Neural progenitor cell (in vitro differentiated cells): ENCODE measurements around the gene CDH13. TPM values are rescaled to one million over a fixed set of nuclear protein-coding genes. Genes with fewer than 3 reads are reported as not detected.

Experiments
- DNase-seq: peaks from one replicate; pipeline ENCODE4 v3.0.0-alpha.2; 2016; ENCODE audit warnings: low spot score
- H2AFZ ChIP-seq: fragments of 200-600 bp; sonication (generic); replicated peaks from 2 replicates; pipeline ENCODE4 v1.6.1; 2016; ENCODE audit warnings: antibody characterized with exemption
- H3F3A ChIP-seq: fragments of 200-600 bp; sonication (generic); 2 replicates; pipeline ENCODE4 v1.6.1; 2016; ENCODE audit warnings: antibody characterized with exemption, low read depth
- H3K27ac ChIP-seq: fragments of 200-600 bp; sonication (generic); 2 replicates; pipeline ENCODE4 v1.5.1; 2016; ENCODE audit warnings: mild to moderate bottlenecking
- H3K27me3 ChIP-seq: fragments of 200-600 bp; sonication (generic); 2 replicates; pipeline ENCODE4 v1.6.1; 2016; ENCODE audit warnings: mild to moderate bottlenecking, moderate library complexity
- H3K36me3 ChIP-seq: fragments of 200-600 bp; sonication (generic); 2 replicates; pipeline ENCODE4 v1.5.1; 2016
- H3K4me1 ChIP-seq: fragments of 200-600 bp; sonication (generic); 2 replicates; pipeline ENCODE4 v1.6.1; 2016; ENCODE audit warnings: mixed run types
- H3K4me2 ChIP-seq: fragments of 200-600 bp; sonication (generic); 2 replicates; pipeline ENCODE4 v1.6.1; 2016
- H3K4me3 ChIP-seq: fragments of 200-600 bp; sonication (generic); 2 replicates; pipeline ENCODE4 v1.5.1; 2016
- H3K79me2 ChIP-seq: fragments of 200-600 bp; sonication (generic); 2 replicates; pipeline ENCODE4 v1.6.1; 2016; ENCODE audit warnings: low read depth
- H3K9ac ChIP-seq: fragments of 200-600 bp; sonication (generic); 2 replicates; pipeline ENCODE4 v1.6.1; 2016
- H3K9me3 ChIP-seq: fragments of 200-600 bp; sonication (generic); 2 replicates; pipeline ENCODE4 v1.5.1; 2016; ENCODE audit warnings: low read depth
- H4K20me1 ChIP-seq: fragments of 200-600 bp; sonication (generic); 2 replicates; pipeline ENCODE4 v1.6.1; 2016; ENCODE audit warnings: low read depth
- H3K27ac Mint-ChIP-seq: 3 replicates; pipeline ENCODE4 v1.8.0; 2021; ENCODE audit warnings: mixed read lengths
- H3K27me3 Mint-ChIP-seq: 2 replicates; pipeline ENCODE4 v1.8.0; 2022; ENCODE audit warnings: low read depth, mild to moderate bottlenecking, inconsistent platforms, moderate library complexity, mixed read lengths; ENCODE audit not compliant: insufficient read depth
- H3K36me3 Mint-ChIP-seq: 3 replicates; pipeline ENCODE4 v1.8.0; 2021; ENCODE audit warnings: mixed read lengths
- H3K4me1 Mint-ChIP-seq: 3 replicates; pipeline ENCODE4 v1.8.0; 2021; ENCODE audit warnings: mixed read lengths
- H3K4me3 Mint-ChIP-seq: 3 replicates; pipeline ENCODE4 v1.8.0; 2021; ENCODE audit warnings: mild to moderate bottlenecking, moderate library complexity, mixed read lengths
- H3K9me3 Mint-ChIP-seq: 3 replicates; pipeline ENCODE4 v1.8.0; 2020; ENCODE audit warnings: mixed read lengths
- EZH2 ChIP-seq: fragments of 200-600 bp; sonication (generic); IDR thresholded peaks from 2 replicates; pipeline ENCODE4 v1.6.1; 2017; ENCODE audit warnings: antibody characterized with exemption, mild to moderate bottlenecking, moderate library complexity
- EZH2phosphoT487 ChIP-seq: fragments of 200-600 bp; sonication (generic); IDR thresholded peaks from 2 replicates; pipeline ENCODE4 v1.6.1; 2017; ENCODE audit warnings: antibody characterized with exemption
- total RNA-seq: library from RNA; depleted of rRNA; stranded (reverse); fragments of >200 nt; gene quantifications from 2 replicates; pipeline ENCODE4 v1.2.3, GENCODE V29; 2015; ENCODE audit warnings: low replicate concordance
- TF ChIP-seq, protein P1 (sequence below): fragments of 200-600 bp; sonication (generic); IDR thresholded peaks from 2 replicates; pipeline ENCODE4 v1.5.1; 2017; ENCODE audit warnings: antibody characterized with exemption, mild to moderate bottlenecking

The CDH13 gene
- total RNA-seq, 1 donor from 2014 or later = 3.0 TPM

DNA sequence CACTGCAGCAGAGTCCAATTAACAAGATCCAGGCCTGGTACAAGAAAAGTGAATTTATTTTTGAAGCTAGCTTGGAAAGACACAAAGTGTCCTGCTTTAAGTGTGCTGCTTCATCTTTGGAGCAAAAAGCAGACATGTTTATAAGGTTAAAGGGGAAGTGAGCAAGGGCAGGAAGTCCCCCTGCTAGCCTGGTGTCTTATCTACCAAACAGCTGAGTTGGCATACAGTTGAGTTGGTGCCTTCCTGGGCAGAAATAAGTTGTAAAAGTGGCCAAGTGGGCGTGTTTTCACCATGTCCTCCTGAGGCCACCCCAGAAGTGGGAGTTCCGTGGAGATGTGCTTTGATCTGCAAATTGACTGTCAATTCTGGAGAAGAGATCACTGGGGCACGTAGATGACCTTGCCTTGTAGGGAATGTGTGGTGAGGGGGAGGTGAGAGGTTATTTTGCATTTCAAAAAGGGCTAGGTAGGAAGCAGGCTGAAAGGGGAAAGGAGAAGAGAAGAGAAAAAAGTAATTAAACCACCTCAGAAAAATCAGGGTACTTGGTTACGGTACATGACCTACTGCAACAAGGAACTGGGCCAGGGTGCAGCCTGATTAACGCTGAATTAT is 1142.7 kb downstream of the CDH13 start:
- H3K36me3 ChIP-seq = no peaks in the 10 kb centered on the region
- no peak overlapping the region for H3K27ac ChIP-seq
- H3F3A ChIP-seq = no peaks in the 10 kb centered on the region
- no peak overlapping the region for H3K9ac ChIP-seq
- H3K4me3 Mint-ChIP-seq = no peak overlapping the region
- H2AFZ ChIP-seq = no peak overlapping the region
- TF ChIP-seq EZH2 (no peak), EZH2phosphoT487 (no peak)
- TF ChIP-seq, protein P1, sequence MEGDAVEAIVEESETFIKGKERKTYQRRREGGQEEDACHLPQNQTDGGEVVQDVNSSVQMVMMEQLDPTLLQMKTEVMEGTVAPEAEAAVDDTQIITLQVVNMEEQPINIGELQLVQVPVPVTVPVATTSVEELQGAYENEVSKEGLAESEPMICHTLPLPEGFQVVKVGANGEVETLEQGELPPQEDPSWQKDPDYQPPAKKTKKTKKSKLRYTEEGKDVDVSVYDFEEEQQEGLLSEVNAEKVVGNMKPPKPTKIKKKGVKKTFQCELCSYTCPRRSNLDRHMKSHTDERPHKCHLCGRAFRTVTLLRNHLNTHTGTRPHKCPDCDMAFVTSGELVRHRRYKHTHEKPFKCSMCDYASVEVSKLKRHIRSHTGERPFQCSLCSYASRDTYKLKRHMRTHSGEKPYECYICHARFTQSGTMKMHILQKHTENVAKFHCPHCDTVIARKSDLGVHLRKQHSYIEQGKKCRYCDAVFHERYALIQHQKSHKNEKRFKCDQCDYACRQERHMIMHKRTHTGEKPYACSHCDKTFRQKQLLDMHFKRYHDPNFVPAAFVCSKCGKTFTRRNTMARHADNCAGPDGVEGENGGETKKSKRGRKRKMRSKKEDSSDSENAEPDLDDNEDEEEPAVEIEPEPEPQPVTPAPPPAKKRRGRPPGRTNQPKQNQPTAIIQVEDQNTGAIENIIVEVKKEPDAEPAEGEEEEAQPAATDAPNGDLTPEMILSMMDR = no peak
- no peaks in the 10 kb centered on the region for H3K36me3 Mint-ChIP-seq
- no peak overlapping the region for H3K4me2 ChIP-seq
- peaks cover 10% of the 10 kb centered on the region for H3K4me1 Mint-ChIP-seq
- no peak for DNase-seq
- peaks cover 2% of the 10 kb centered on the region for H3K27me3 Mint-ChIP-seq
- no peak overlapping the region for H3K27ac Mint-ChIP-seq
- no peaks in the 10 kb centered on the region for H3K9me3 ChIP-seq
- no peaks in the 10 kb centered on the region for H3K9me3 Mint-ChIP-seq
- peaks cover 5% of the 10 kb centered on the region for H3K4me1 ChIP-seq
- no peaks in the 10 kb centered on the region for H3K27me3 ChIP-seq
- H3K79me2 ChIP-seq = no peaks in the 10 kb centered on the region
- no peaks in the 10 kb centered on the region for H4K20me1 ChIP-seq
- no peak overlapping the region for H3K4me3 ChIP-seq

DNA sequence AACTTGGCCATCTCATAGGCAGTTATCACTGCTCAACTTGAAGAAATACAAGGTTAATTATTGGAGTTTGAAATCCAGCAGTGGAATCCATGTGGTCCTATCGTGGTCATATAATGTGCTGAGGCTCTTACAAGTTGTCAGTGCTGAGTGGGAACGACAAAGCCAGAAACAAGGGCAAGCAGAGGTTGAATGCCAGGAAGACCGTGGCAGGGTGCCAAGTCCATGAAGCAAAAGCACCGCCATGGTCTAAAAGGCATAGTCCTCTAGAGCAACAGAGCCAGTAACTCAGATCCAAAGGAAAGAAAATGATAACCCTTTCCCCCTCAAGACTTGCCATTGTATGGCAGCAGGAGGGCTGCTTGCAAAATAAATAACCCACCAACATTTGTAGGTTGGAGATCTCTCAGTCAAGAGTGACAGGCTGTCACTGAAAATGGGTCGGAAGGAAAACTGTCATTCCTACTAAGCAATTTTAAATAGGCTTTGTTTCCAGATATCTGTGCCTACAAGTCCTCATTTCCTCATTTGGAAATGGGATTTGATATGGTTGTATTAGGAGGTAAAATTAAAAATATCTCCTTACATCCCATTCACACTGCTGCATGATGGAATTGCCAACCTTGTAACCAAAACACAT is 1144.7 kb downstream of the CDH13 start:
- no peak overlapping the region for H3K4me3 ChIP-seq
- Mint-ChIP-seq H3K9me3 (no peaks in the 10 kb centered on the region), H3K27ac (no peak overlapping the region), H3K36me3 (no peaks in the 10 kb centered on the region), H3K4me1 (peaks cover 10% of the 10 kb centered on the region), H3K4me3 (no peak overlapping the region), H3K27me3 (no peaks in the 10 kb centered on the region)
- no peaks in the 10 kb centered on the region for H3K9me3 ChIP-seq
- no peak overlapping the region for H2AFZ ChIP-seq
- no peaks in the 10 kb centered on the region for H3K27me3 ChIP-seq
- no peak overlapping the region for H3K27ac ChIP-seq
- TF ChIP-seq, protein P1 = no peak
- no peak for TF ChIP-seq EZH2
- TF ChIP-seq EZH2phosphoT487 = no peak
- no peak overlapping the region for H3K4me2 ChIP-seq
- no peak for DNase-seq
- H3K9ac ChIP-seq = no peak overlapping the region
- H3K4me1 ChIP-seq = peaks cover 8% of the 10 kb centered on the region
- H3K36me3 ChIP-seq = no peaks in the 10 kb centered on the region
- no peaks in the 10 kb centered on the region for H3F3A ChIP-seq
- no peaks in the 10 kb centered on the region for H4K20me1 ChIP-seq
- no peaks in the 10 kb centered on the region for H3K79me2 ChIP-seq

DNA sequence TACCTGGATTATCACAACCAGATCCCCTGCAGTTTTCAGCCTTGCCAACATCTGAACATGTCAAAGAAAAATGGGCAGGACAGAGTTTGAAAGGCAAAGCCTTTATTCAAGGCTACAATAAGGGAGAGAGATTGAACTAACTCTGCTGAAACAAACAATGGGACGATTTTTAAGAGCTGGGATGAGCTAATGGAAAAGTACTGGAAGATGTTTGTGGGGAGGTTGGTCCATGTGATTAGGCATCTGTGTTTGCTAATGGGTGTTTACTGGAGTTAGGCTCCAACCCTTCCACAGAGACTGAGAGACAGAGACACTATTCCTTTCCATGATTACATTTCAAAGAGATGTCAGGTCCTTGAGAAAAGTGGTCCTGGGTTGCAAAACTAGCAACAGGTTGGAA is 1146.0 kb downstream of the CDH13 start:
- Histone ChIP-seq H3F3A (no peaks in the 10 kb centered on the region), H3K4me2 (no peak overlapping the region), H3K4me3 (no peak overlapping the region), H3K4me1 (peaks cover 14% of the 10 kb centered on the region), H3K9me3 (no peaks in the 10 kb centered on the region), H2AFZ (peak overlapping the region; percentile 26), H3K9ac (no peak overlapping the region), H3K27me3 (no peaks in the 10 kb centered on the region), H3K27ac (no peak overlapping the region), H3K36me3 (no peaks in the 10 kb centered on the region), H4K20me1 (no peaks in the 10 kb centered on the region), H3K79me2 (no peaks in the 10 kb centered on the region)
- Mint-ChIP-seq H3K36me3 (no peaks in the 10 kb centered on the region), H3K4me1 (peaks cover 21% of the 10 kb centered on the region), H3K9me3 (no peaks in the 10 kb centered on the region), H3K4me3 (no peak overlapping the region), H3K27me3 (no peaks in the 10 kb centered on the region), H3K27ac (no peak overlapping the region)
- no peak for TF ChIP-seq EZH2
- TF ChIP-seq, protein P1 = no peak
- no peak for DNase-seq
